ENCODE data around the gene OPHN1. TPM values are rescaled to one million over a fixed set of nuclear protein-coding genes. Genes with fewer than 3 reads are reported as not detected.

OPHN1 gene
- total and polyA plus RNA-seq, 10 of the 15 experiments (the other 5 are each of a cell fraction or from before 2014, with no cell fraction given) = under 0.01 to 0.03 (median 0.03) TPM; not detected in 6

DNA sequence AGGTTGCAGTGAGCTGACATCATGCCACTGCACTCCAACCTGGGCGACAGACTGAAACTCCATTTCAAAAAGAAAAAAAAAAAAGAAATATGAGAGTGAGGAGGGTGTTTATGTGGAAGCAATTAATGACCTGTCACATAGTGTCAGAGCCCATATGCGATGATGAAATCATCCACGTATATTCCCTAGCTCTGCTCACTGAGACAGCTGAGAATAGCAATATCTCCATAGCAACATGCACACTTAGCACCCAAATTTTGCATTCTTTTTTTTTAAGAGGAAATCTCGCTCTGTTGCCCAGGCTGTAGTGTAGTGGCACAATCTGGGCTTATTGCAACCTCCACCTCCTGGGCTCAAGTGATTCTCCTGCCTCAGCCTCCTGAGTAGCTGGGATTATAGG is 31.5 kb upstream of the OPHN1 start:
- ATAC-seq (no peak), FAIRE-seq (no peak), DNase-seq (ENCODE audit: low read depth, low spot score) (no peak)
- H3K9me3 ChIP-seq (replicated peaks; ENCODE audit: control insufficient read depth, insufficient read depth, low read length) = no peaks in the 10 kb centered on the region
- BruUV-seq (replicated peaks) = no TSS peak
- RAD21 ChIA-PET (ENCODE audit: unreplicated experiment) = no interaction called here
- in situ Hi-C loops (cut with MboI) = loop anchor here (10.0 kb wide), 1 partner anchor 270 kb away; no protein-coding TSS in a partner anchor
- no peaks in the 10 kb centered on the region for H3K4me1 ChIP-seq (ENCODE audit: control insufficient read depth, insufficient read depth, low read length)
- intact Hi-C loops (cut with micrococcal nuclease; ENCODE audit: unreplicated experiment) = loop anchor here (10.0 kb wide), 1 partner anchor 1860 kb away; no protein-coding TSS in a partner anchor
- H2AFZ ChIP-seq (ENCODE audit: control insufficient read depth, low read depth, low read length) = no peak overlapping the region
- WGBS (ENCODE audit: insufficient coverage, insufficient replicate concordance, low lambda C conversion rate, missing lambda C conversion rate) = 47% methylated on average over 4 of the region's 4 CpGs
- CTCF ChIA-PET = no interaction called here
- no peak overlapping the region for H3K4me2 ChIP-seq (ENCODE audit: control insufficient read depth, insufficient read depth)
- H3K27me3 ChIP-seq (replicated peaks in 1 of 2; ENCODE audit: control insufficient read depth in 2 of 2, insufficient read depth in 2 of 2, low read length in 1 of 2) = no peaks in the 10 kb centered on the region
- TF ChIP-seq BCL11A (IDR thresholded peaks at IDR 0.05; ENCODE audit: low read depth, low read length) (no peak), NR2F1 (conservative IDR thresholded peaks at IDR 0.05) (no peak), SIN3A (IDR thresholded peaks at IDR 0.05; ENCODE audit: low read depth, low read length) (no peak), SUZ12 (IDR thresholded peaks at IDR 0.05; ENCODE audit: unreplicated experiment) (no peak), RBBP5 (conservative IDR thresholded peaks at IDR 0.05) (no peak), TCF7 (IDR thresholded peaks at IDR 0.05; ENCODE audit: borderline replicate concordance) (no peak)
- no peaks in the 10 kb centered on the region for H3K36me3 ChIP-seq (ENCODE audit: control insufficient read depth in 2 of 2, insufficient read depth in 2 of 2, low read length in 1 of 2)
- no peaks in the 10 kb centered on the region for H3K79me2 ChIP-seq (ENCODE audit: control insufficient read depth, insufficient read depth, low read length)
- POLR2A ChIA-PET = no interaction called here
- no peak overlapping the region for H3K27ac ChIP-seq (ENCODE audit: control insufficient read depth, insufficient read depth)
- no peaks in the 10 kb centered on the region for H4K20me1 ChIP-seq (ENCODE audit: control insufficient read depth, insufficient read depth)
- no peak overlapping the region for H3K9ac ChIP-seq (ENCODE audit: control insufficient read depth, insufficient read depth, low read length)
- SMC1A ChIA-PET (ENCODE audit: uncharacterized antibody, unreplicated experiment) = no interaction called here
- H3K4me3 ChIP-seq = no peak overlapping the region

DNA sequence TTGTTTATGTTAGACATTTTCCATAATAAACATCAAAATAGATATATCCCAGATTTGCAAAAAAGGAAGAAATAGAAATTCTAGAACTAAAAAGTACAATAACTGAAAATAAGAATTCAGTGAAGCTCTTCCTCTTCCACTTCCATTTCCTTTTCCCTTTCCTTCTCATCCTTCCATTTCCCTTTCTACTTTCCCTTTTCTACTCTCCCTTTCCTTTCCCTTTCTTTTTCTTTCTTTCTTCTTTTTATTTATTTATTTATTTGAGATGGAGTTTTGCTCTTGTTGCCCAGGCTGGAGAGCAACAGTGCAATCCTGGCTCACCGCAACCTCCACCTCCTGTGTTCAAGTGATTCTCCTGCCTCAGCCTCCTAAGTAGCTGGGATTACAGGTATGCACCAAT is 30.6 kb upstream of the OPHN1 start:
- Histone ChIP-seq H3K4me1 (ENCODE audit: control insufficient read depth, insufficient read depth, low read length) (no peaks in the 10 kb centered on the region), H4K20me1 (ENCODE audit: control insufficient read depth, insufficient read depth) (no peaks in the 10 kb centered on the region), H3K9ac (ENCODE audit: control insufficient read depth, insufficient read depth, low read length) (no peak overlapping the region), H3K27ac (ENCODE audit: control insufficient read depth, insufficient read depth) (no peak overlapping the region), H3K4me2 (ENCODE audit: control insufficient read depth, insufficient read depth) (no peak overlapping the region), H3K79me2 (ENCODE audit: control insufficient read depth, insufficient read depth, low read length) (no peaks in the 10 kb centered on the region), H3K9me3 (replicated peaks; ENCODE audit: control insufficient read depth, insufficient read depth, low read length) (no peaks in the 10 kb centered on the region), H3K4me3 (no peak overlapping the region), H3K27me3 (replicated peaks in 1 of 2; ENCODE audit: control insufficient read depth in 2 of 2, insufficient read depth in 2 of 2, low read length in 1 of 2) (no peaks in the 10 kb centered on the region), H2AFZ (ENCODE audit: control insufficient read depth, low read depth, low read length) (no peak overlapping the region), H3K36me3 (ENCODE audit: control insufficient read depth in 2 of 2, insufficient read depth in 2 of 2, low read length in 1 of 2) (no peaks in the 10 kb centered on the region)
- RAD21 ChIA-PET (ENCODE audit: unreplicated experiment) = no interaction called here
- no TSS peak for BruUV-seq (replicated peaks)
- no peak for ATAC-seq
- intact Hi-C loops (cut with micrococcal nuclease; ENCODE audit: unreplicated experiment) (loop anchor here (10.0 kb wide), 1 partner anchor 1859 kb away; no protein-coding TSS in a partner anchor), in situ Hi-C loops (cut with MboI) (loop anchor here (10.0 kb wide), 1 partner anchor 269 kb away; no protein-coding TSS in a partner anchor)
- FAIRE-seq = no peak
- DNase-seq (ENCODE audit: low read depth, low spot score) = no peak
- POLR2A ChIA-PET = no interaction called here
- SMC1A ChIA-PET (ENCODE audit: uncharacterized antibody, unreplicated experiment) = no interaction called here
- CTCF ChIA-PET = no interaction called here
- no peak for TF ChIP-seq SMAD1 (IDR thresholded peaks at IDR 0.05; ENCODE audit: low read depth, partially characterized antibody)
- WGBS (ENCODE audit: insufficient coverage, insufficient replicate concordance, low lambda C conversion rate, missing lambda C conversion rate) = 83% methylated on average over 1 of the region's 1 CpG
